RWPE1 (cell line): ENCODE results near the gene CDA.

Experiments used
- CTCF ChIA-PET: fragments of 350-600 bp; sonication (Branson Sonifier 250); formaldehyde crosslinking; extraction: SDS; loops from one replicate; lab custom pipeline; 2021; lab: Yijun Ruan, JAX
- POLR2A ChIA-PET: fragments of 400-600 bp; formaldehyde crosslinking; extraction: SDS; loops from one replicate; lab custom pipeline; 2020; ENCODE audit warnings: antibody characterized with exemption; ENCODE audit not compliant: low non-redundant PET; lab: Yijun Ruan, JAX
- DNase-seq: peaks from one replicate; pipeline ENCODE4 v3.0.0; 2012; ENCODE audit warnings: low spot score
- H3K27ac ChIP-seq: fragments of 450-650 bp; 2 replicates; pipeline ENCODE4 v1.5.1; 2017
- TF ChIP-seq, protein P1 (sequence below): fragments of 450-650 bp; conservative IDR thresholded peaks from 2 replicates; pipeline ENCODE4 v1.5.1; 2017; ENCODE audit warnings: low read depth, mild to moderate bottlenecking

The CDA gene

DNA sequence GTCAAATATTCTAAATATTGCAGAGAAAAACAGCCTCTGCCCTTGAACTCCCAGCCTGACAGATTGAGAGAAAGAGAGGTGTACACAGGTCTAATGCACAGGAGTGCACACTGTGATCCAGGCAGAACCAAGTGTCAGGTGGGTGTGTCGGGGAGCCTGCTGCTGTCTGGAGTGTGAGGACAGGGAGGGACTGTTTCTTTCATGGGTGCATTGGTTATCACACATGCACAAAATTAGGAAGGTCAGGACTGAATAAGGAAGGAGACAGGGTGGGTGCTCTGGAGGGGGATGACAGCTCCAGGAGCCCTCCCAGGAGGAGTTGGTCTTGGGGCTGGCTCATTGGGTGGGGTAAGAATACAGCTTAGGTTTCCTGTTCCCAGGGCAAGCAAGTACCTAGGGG is 31.1 kb downstream of the CDA start:
- ChIA-PET POLR2A (no interaction called here), CTCF (no interaction called here)
- H3K27ac ChIP-seq = no peak overlapping the region
- TF ChIP-seq, protein P1, sequence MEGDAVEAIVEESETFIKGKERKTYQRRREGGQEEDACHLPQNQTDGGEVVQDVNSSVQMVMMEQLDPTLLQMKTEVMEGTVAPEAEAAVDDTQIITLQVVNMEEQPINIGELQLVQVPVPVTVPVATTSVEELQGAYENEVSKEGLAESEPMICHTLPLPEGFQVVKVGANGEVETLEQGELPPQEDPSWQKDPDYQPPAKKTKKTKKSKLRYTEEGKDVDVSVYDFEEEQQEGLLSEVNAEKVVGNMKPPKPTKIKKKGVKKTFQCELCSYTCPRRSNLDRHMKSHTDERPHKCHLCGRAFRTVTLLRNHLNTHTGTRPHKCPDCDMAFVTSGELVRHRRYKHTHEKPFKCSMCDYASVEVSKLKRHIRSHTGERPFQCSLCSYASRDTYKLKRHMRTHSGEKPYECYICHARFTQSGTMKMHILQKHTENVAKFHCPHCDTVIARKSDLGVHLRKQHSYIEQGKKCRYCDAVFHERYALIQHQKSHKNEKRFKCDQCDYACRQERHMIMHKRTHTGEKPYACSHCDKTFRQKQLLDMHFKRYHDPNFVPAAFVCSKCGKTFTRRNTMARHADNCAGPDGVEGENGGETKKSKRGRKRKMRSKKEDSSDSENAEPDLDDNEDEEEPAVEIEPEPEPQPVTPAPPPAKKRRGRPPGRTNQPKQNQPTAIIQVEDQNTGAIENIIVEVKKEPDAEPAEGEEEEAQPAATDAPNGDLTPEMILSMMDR = no peak
- DNase-seq = no peak

GRCh38 chr1:20621012-20621411 is 32.1 kb downstream of the CDA start:
- H3K27ac ChIP-seq = no peak overlapping the region
- CTCF ChIA-PET = no interaction called here
- POLR2A ChIA-PET = no interaction called here
- TF ChIP-seq, protein P1 = no peak
- DNase-seq = no peak

DNA sequence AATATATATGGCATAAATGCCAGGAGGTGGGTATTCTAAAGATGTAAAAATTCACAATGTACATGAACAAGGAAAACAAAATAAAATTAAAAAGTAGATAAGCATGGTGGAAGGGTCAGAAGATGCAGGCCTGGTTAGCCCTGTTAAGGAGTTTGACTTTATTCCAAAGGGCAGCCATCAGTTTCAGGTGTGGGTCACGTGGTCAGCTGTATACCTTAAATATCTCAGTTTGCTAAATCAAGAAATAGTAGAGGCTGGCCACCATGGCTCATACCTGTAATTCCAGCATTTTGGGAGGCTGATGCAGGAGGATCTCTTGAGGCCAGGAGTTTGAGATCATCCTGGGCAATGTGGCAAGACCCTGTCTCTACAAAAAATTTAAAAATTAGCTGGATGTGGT is 35.8 kb downstream of the CDA start:
- ChIA-PET CTCF (no interaction called here), POLR2A (no interaction called here)
- TF ChIP-seq, protein P1 = no peak
- no peak overlapping the region for H3K27ac ChIP-seq
- DNase-seq = no peak

- ChIA-PET POLR2A (no interaction called here), CTCF (no interaction called here)
- TF ChIP-seq, protein P1 = no peak
- DNase-seq = no peak
- H3K27ac ChIP-seq = no peak overlapping the region
These were observed 36.5 kb downstream of the CDA start for GRCh38 chr1:20625176-20626097.

- POLR2A ChIA-PET = no interaction called here
These were observed 37.2 kb downstream of the CDA start for GRCh38 chr1:20626098-20626427.

GRCh38 chr1:20626524-20626923 is 37.6 kb downstream of the CDA start:
- no peak for DNase-seq
- H3K27ac ChIP-seq = no peak overlapping the region
- TF ChIP-seq, protein P1 = no peak
- ChIA-PET CTCF (no interaction called here), POLR2A (interaction anchor here (0.6 kb wide), 1 partner anchor 1030 kb away, joined by 3 read pairs; no protein-coding TSS in a partner anchor)

More at GRCh38 chr1:20626098-20626427, 37.2 kb downstream of the CDA start:
- CTCF ChIA-PET = no interaction called here
- no peak overlapping the region for H3K27ac ChIP-seq
- TF ChIP-seq, protein P1 = no peak
- no peak for DNase-seq
